NCI-H446 (cell line): ENCODE measurements around the gene VAMP5.
"Not testable (repeated sequence)": the region's sequence is repeated elsewhere in the genome, so short reads cannot be mapped to it uniquely, and the experiment has no call there.

Source experiments
- DNase-seq, 2 experiments: peaks; one replicate each; lab custom pipeline; 2025; lab: John Stamatoyannopoulos, UW

VAMP5 gene

GRCh38 chr2:85550486-85550885 lies 33.7 kb upstream of the VAMP5 start:
- no peak for DNase-seq

- DNase-seq: peak; percentile 52 to 71
Observed at GRCh38 chr2:85551698-85552678, 32.2 kb upstream of the VAMP5 start.

- no peak for DNase-seq
Observed at GRCh38 chr2:85553184-85553583, 31.0 kb upstream of the VAMP5 start.

- DNase-seq: no peak
Observed at GRCh38 chr2:85554980-85555612, 29.1 kb upstream of the VAMP5 start.

GRCh38 chr2:85557130-85557529 lies 27.1 kb upstream of the VAMP5 start:
- no peak for DNase-seq

- DNase-seq: no peak
Observed at GRCh38 chr2:85558160-85558559, 26.1 kb upstream of the VAMP5 start.

- DNase-seq: not testable (repeated sequence)
Observed at GRCh38 chr2:85560403-85560726, 23.9 kb upstream of the VAMP5 start.

GRCh38 chr2:85560812-85561279 lies 23.4 kb upstream of the VAMP5 start:
- DNase-seq: no peak

- DNase-seq: peak; percentile 87 to 96
Observed at GRCh38 chr2:85561280-85562212, 22.7 kb upstream of the VAMP5 start, which contains the start of gene GGCX. Gene GGCX, minus strand, starts transcription at chr2:85561493. Its CDS starts 65 bp downstream, at chr2:85561428.

GRCh38 chr2:85564144-85564563 lies 20.1 kb upstream of the VAMP5 start:
- DNase-seq: no peak

GRCh38 chr2:85566265-85566664 lies 18.0 kb upstream of the VAMP5 start:
- no peak for DNase-seq

GRCh38 chr2:85575739-85576138 lies 8.5 kb upstream of the VAMP5 start:
- no peak for DNase-seq

GRCh38 chr2:85577063-85577385 lies 7.2 kb upstream of the VAMP5 start:
- DNase-seq: no peak

GRCh38 chr2:85577386-85578242 lies 6.6 kb upstream of the VAMP5 start, which contains the start of gene VAMP8:
Gene VAMP8, plus strand, starts transcription at chr2:85577586. Its CDS starts 61 bp downstream, at chr2:85577647.
- DNase-seq: no peak

GRCh38 chr2:85578243-85579180 lies 5.7 kb upstream of the VAMP5 start:
- DNase-seq: no peak

GRCh38 chr2:85579266-85579935 lies 4.8 kb upstream of the VAMP5 start:
- no peak for DNase-seq

GRCh38 chr2:85580206-85580605 lies 4.0 kb upstream of the VAMP5 start:
- DNase-seq: no peak

GRCh38 chr2:85582492-85582891 lies 1.7 kb upstream of the VAMP5 start:
- DNase-seq: no peak

GRCh38 chr2:85583667-85584353 lies 421 bp upstream of the VAMP5 start:
- no peak for DNase-seq
